Loucy (cell line): ENCODE measurements around the gene SCN8A.
"Not testable (repeated sequence)": the region's sequence is repeated elsewhere in the genome, so short reads cannot be mapped to it uniquely, and the experiment has no call there.

Experiments used
- H2AFZ ChIP-seq: fragments of 200-600 bp; sonication (generic); 2 replicates; pipeline ENCODE4 v1.6.0; 2016; ENCODE audit warnings: antibody characterized with exemption, mild to moderate bottlenecking, low read length, moderate library complexity
- H3F3A ChIP-seq: fragments of 200-600 bp; 2 replicates; pipeline ENCODE4 v1.6.0; 2016; ENCODE audit warnings: antibody characterized with exemption, low read depth, mild to moderate bottlenecking
- H3K27me3 ChIP-seq: fragments of 200-600 bp; sonication (generic); 2 replicates; pipeline ENCODE4 v1.6.1; 2014; ENCODE audit warnings: low read length, mild to moderate bottlenecking; ENCODE audit not compliant: insufficient read depth, poor library complexity, severe bottlenecking
- H3K36me3 ChIP-seq: fragments of 200-600 bp; sonication (generic); 2 replicates; pipeline ENCODE4 v1.6.1; 2016; ENCODE audit warnings: low read length; ENCODE audit not compliant: insufficient read depth
- H3K4me1 ChIP-seq: fragments of 200-600 bp; sonication (generic); 2 replicates; pipeline ENCODE4 v1.5.1; 2014; ENCODE audit warnings: low read length, mild to moderate bottlenecking; ENCODE audit not compliant: insufficient read depth, poor library complexity, severe bottlenecking
- H3K4me2 ChIP-seq: fragments of 200-600 bp; sonication (generic); 2 replicates; pipeline ENCODE4 v1.6.0; 2014; ENCODE audit warnings: antibody characterized with exemption, low read length, low read depth, mild to moderate bottlenecking; ENCODE audit not compliant: poor library complexity, severe bottlenecking
- H3K4me3 ChIP-seq: fragments of 200-600 bp; sonication (generic); 2 replicates; pipeline ENCODE4 v1.5.1; 2014; ENCODE audit warnings: low read length, mild to moderate bottlenecking, mixed read lengths; ENCODE audit not compliant: poor library complexity, severe bottlenecking
- H3K79me2 ChIP-seq: fragments of 200-600 bp; sonication (generic); 2 replicates; pipeline ENCODE4 v1.6.1; 2014; ENCODE audit warnings: low read length; ENCODE audit not compliant: insufficient read depth
- H3K9ac ChIP-seq: fragments of 200-600 bp; sonication (generic); 2 replicates; pipeline ENCODE4 v1.6.0; 2014; ENCODE audit warnings: mild to moderate bottlenecking, low read depth, low read length, moderate library complexity; ENCODE audit not compliant: poor library complexity, severe bottlenecking
- H3K9me2 ChIP-seq: fragments of 200-600 bp; sonication (generic); replicated peaks from 2 replicates; pipeline ENCODE4 v1.6.1; 2016; ENCODE audit warnings: low read depth, low read length, mixed read lengths
- H3K9me3 ChIP-seq: fragments of 200-600 bp; sonication (generic); 2 replicates; pipeline ENCODE4 v1.6.1; 2014; ENCODE audit warnings: mild to moderate bottlenecking, antibody characterized with exemption, low read length, low read depth; ENCODE audit not compliant: insufficient read depth
- H4K20me1 ChIP-seq: fragments of 200-600 bp; sonication (generic); 2 replicates; pipeline ENCODE4 v1.6.0; 2014; ENCODE audit warnings: antibody characterized with exemption, low read length, mild to moderate bottlenecking; ENCODE audit not compliant: insufficient read depth, poor library complexity, severe bottlenecking
- EZH2phosphoT487 ChIP-seq: fragments of 200-600 bp; IDR thresholded peaks from 2 replicates; pipeline ENCODE4 v1.6.1; 2018; ENCODE audit warnings: antibody characterized with exemption, mild to moderate bottlenecking, moderate library complexity, borderline replicate concordance
- TF ChIP-seq, protein P1 (sequence below): fragments of 200-600 bp; sonication (generic); conservative IDR thresholded peaks from 2 replicates; pipeline ENCODE4 v1.5.1; 2014; ENCODE audit warnings: mild to moderate bottlenecking, antibody characterized with exemption, low read length

SCN8A gene

DNA sequence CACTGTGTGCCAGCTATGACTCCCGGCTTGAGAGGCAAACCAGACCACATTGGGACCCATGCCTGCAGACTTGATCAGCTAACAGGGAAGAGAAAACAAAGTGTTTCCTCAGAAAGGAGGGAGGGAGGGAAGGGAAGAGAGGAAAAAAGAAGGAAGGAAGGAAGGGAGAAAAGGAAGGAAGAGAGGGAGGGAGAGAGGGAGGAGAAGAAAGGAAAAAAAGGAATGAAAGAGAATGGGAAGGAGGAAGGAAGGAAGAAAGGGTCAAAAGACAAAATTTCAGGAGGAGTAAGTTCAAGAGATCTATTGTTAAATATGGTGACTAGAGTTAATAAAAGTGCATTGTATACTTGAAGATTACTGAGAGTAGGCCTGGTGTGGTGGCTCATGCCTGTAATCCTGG is 238.6 kb downstream of the SCN8A start:
- H2AFZ ChIP-seq = no peak overlapping the region
- no peak for TF ChIP-seq EZH2phosphoT487
- TF ChIP-seq, protein P1, sequence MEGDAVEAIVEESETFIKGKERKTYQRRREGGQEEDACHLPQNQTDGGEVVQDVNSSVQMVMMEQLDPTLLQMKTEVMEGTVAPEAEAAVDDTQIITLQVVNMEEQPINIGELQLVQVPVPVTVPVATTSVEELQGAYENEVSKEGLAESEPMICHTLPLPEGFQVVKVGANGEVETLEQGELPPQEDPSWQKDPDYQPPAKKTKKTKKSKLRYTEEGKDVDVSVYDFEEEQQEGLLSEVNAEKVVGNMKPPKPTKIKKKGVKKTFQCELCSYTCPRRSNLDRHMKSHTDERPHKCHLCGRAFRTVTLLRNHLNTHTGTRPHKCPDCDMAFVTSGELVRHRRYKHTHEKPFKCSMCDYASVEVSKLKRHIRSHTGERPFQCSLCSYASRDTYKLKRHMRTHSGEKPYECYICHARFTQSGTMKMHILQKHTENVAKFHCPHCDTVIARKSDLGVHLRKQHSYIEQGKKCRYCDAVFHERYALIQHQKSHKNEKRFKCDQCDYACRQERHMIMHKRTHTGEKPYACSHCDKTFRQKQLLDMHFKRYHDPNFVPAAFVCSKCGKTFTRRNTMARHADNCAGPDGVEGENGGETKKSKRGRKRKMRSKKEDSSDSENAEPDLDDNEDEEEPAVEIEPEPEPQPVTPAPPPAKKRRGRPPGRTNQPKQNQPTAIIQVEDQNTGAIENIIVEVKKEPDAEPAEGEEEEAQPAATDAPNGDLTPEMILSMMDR = no peak
- no peak overlapping the region for H3K4me3 ChIP-seq
- no peaks in the 10 kb centered on the region for H3K79me2 ChIP-seq
- peaks cover 21% of the 10 kb centered on the region for H3K4me1 ChIP-seq
- H3K9me3 ChIP-seq = no peaks in the 10 kb centered on the region
- no peak overlapping the region for H3K4me2 ChIP-seq
- H3K36me3 ChIP-seq = no peaks in the 10 kb centered on the region
- no peak overlapping the region for H3K9ac ChIP-seq
- H3K27me3 ChIP-seq = no peaks in the 10 kb centered on the region
- no peaks in the 10 kb centered on the region for H3F3A ChIP-seq
- no peaks in the 10 kb centered on the region for H3K9me2 ChIP-seq
- no peaks in the 10 kb centered on the region for H4K20me1 ChIP-seq

DNA sequence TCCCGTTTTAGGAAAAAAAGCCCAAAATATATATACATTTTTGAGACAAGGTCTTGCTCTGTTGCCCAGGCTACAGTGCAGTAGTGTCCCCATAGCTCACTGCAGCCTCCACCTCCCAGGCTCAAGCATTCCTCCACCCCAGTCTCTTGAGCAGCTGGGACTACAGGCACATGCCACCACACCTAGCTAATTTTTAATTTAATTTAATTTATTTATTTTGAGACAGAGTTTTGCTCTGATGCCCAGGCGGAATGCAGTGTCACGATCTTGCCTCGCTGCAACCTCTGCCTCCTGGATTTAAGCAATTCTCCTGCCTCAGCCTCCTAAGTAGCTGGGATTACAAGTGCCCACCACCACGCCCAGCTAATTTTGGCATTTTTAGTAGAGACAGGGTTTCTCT is 240.8 kb downstream of the SCN8A start:
- H3K36me3 ChIP-seq, H3K9ac ChIP-seq, H3K4me3 ChIP-seq, H4K20me1 ChIP-seq, H3K79me2 ChIP-seq, H3K4me2 ChIP-seq, H3K9me3 ChIP-seq, H3F3A ChIP-seq, H2AFZ ChIP-seq, H3K27me3 ChIP-seq, H3K9me2 ChIP-seq: not testable (repeated sequence)
- peaks cover 19% of the 10 kb centered on the region for H3K4me1 ChIP-seq

DNA sequence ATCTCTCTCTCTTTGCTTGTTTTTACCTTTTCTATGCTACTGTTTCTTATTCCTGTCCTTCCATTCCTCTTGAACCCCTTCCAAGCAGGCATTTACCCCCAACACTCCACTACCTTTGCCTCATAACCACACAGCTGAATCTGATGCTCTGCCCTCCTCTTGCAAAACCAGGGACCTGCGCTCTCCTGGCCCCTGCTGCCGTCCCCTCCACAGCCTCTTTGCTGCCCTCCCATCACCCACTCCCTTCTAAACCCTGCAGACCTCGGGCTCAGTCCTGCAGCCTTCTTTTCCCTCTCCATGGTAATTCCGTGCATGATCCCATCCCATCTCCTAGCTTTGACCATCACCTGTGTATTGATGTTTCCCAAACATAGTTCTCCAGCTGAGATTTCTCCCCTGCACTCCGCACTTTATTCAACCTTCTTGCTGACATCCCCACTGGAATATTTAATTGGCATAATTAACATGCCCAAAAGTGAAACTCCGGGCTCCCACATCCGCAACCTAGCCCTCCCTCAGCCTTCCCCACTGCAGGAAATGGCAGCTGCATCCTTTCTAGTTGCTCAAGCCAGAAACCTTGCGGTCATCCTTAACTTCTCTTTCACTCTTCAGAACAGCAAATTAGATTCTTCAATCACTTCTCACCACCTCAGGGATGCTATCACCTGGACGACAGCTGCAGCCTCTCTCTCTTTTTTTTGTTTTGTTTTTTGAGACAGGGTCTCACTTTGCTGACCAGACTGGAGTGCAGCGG is 241.5 kb downstream of the SCN8A start:
- Histone ChIP-seq H3K36me3 (no peaks in the 10 kb centered on the region), H3K9ac (no peak overlapping the region), H3K4me1 (peaks cover 12% of the 10 kb centered on the region), H3K4me3 (no peak overlapping the region), H4K20me1 (no peaks in the 10 kb centered on the region), H3K79me2 (no peaks in the 10 kb centered on the region), H3K27me3 (no peaks in the 10 kb centered on the region), H3F3A (no peaks in the 10 kb centered on the region), H3K9me2 (no peaks in the 10 kb centered on the region), H3K4me2 (peak overlapping the region; percentile 46), H2AFZ (no peak overlapping the region), H3K9me3 (no peaks in the 10 kb centered on the region)
- no peak for TF ChIP-seq EZH2phosphoT487

DNA sequence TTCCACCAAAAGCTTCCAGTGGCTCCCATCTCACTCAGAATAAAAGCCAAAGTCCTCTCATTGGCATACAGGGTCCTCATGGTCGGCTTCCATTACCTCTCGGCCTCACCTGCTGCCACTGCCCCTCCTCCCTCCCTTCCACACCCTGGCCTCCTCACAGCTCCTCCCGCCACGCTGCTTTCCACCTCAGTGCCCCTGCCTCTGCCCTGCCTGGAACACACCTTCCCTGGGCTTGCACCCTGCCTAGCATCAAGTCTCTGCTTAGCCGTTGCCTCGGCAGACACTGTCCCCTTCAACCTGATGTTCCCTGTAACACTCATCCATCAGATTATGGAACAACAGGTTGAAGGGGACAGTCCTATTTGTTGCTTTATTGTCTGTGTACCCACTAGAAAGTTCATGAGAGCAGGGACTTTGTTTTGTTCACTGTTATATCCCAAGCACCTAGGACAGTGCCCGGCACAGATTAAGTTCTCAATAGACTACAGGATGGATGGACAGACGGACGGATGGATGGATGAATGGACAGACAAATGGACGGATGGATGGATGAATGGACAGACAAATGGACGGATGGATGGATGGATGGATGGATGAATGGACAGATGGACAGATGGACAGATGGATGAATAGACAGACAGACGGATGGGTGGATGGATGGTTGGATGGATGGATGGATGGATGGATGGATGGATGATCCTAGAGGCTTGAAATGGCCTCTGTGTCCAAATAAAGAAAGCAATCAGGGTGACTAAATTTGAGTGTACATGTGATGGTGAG is 242.6 kb downstream of the SCN8A start:
- Histone ChIP-seq H3K27me3 (no peaks in the 10 kb centered on the region), H3K36me3 (no peaks in the 10 kb centered on the region), H3K4me3 (no peak overlapping the region), H3F3A (no peaks in the 10 kb centered on the region), H3K9me3 (no peaks in the 10 kb centered on the region), H3K4me1 (peaks cover 4% of the 10 kb centered on the region), H3K9ac (no peak overlapping the region), H4K20me1 (no peaks in the 10 kb centered on the region), H3K79me2 (no peaks in the 10 kb centered on the region), H3K4me2 (peak overlapping the region; percentile 46), H3K9me2 (no peaks in the 10 kb centered on the region), H2AFZ (no peak overlapping the region)
- no peak for TF ChIP-seq EZH2phosphoT487
- TF ChIP-seq, protein P1 = no peak
